HG02571 (cell line): Measurements from ENCODE around the gene PLCD4.
A peak's percentile ranks its signal among the peaks of the same experiment; 100 is the strongest.

Experiments used
- ATAC-seq: cut with Tn5 transposase; IDR thresholded peaks from one replicate; pipeline ENCODE4 v1.9.1; 2021; ENCODE audit warnings: mild to moderate bottlenecking, moderate library complexity; ENCODE audit not compliant: unreplicated experiment

PLCD4 gene

DNA sequence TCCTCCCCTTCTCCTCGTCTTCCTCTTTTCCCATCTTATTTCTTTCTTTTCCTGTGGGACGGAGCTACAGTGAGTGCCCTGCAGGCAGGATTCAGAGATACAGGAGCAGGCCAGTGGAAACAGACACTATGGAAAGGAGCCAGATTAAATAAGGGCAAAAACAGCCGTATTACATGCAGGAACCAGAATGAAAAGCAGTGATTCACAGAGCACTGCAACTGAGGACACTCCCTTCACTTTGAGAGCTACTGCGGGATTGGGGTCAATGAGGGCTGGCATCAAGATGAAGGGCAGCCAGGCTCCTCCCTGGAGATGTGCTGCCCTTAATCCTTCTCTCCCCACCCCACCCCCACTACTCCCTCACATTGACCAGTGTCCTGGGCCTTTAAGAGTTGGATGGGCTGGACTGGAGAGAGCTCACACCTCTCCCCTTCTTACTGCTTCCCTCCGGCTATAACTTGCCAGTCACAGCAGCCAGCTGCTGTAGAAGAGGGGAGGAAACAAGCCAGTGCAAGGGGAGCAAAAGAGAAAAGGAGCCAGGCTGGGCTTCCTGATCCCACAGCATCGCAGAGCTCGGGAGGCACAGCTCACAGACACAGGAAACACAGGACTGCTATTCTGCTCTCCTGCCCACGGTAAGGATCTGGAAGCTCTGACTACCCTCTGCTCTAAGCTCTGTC lies at the start of gene PLCD4:
TSS of gene PLCD4 (plus strand) at position 464 of the 680 bp plus-strand sequence. CDS start 7,841 bp downstream, outside the sequence.
- ATAC-seq, result no peak

DNA sequence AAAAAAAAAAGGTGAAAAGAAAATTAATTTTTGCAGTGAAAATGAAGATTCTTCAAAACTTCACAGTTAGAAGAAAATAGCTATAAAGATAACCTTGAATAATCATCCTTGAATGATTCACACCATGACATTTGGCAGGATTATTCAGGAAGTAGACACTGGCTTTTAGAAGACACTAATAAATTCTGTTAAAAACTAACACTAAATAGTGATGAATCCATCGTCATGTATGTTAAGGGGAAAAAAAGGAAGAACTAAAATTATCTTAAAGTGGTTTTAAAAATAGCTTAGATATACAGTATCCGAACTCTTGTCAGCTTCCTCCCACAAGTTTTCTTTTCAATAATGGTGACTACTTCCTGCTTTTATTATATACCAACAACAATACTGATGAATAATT lies 49.8 kb upstream of the PLCD4 start:
- ATAC-seq, result no peak

DNA sequence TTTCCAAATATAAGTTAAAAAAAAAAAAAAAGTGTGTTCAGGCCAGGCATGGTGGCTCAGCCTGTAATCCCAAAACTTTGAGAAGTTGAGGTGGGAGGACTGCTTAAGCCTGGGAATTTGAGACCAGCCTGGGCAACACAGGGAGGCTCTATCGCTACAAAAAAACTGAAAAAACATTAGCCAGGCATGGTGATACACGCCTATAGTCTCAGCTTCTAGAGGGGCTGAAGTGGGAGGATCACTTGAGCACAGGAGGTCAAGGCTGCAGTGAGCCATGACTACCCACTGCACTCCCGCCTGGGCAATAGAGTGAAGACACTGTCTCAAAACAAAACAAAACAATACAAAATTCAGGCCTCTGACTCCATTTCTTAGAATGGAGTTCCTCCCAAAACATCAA lies 48.7 kb upstream of the PLCD4 start:
- ATAC-seq, result no peak

DNA sequence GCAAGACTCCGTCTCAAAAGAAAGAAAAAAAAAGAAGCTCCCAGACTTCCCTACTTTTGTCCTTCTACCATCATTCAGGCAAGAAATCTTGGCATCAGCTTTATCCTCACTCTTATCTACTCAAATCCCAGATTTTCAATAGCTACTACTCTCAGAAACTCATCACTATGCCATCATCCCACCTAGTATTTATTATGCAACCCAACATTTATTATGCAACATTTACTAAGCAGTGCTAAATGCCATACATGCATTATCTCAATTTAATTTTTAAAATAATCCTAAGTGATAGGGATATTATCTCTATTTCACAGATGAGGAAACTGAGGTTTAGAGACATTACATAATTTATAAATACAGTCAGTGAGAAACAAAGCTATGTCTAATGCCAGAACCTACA lies 43.6 kb upstream of the PLCD4 start:
- ATAC-seq, result no peak

DNA sequence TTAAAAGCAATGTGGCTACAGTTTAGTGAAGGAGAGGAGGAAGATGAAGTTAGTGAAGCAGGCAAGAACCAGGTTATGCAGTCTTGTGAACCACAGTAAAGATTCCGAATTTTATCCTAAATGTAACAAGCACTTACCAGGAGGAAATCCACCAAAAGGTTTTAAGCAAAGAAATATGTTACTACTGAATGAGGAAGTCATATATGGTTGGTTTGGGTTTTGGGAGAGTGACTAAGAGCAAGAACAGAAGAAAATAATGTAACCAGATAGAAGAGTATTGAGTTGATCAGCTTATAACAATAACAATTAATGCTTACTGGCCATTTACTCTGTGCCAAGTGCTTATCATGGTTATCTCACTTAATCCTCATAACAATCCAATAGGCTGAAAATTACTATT lies 41.4 kb upstream of the PLCD4 start:
- ATAC-seq, result no peak

DNA sequence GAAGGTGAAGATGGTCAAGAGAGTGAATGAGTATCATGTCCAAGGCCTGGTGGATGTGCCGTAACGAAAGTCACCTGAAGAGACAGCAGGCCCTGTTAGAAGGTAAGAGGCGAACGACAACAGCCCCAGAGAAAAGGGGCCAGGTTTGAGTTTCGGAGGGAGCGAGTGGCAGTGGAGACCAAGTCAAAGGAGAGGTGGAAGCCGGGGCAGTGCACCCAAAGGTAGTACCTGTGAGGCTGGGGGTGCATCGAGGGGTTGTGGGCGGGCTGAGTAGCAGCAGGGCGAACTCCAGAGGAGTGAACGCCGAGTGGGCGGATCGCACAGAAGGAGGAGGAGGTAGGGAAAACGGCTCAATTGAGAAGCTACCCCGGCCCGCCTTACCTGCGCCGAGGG lies 39.9 kb upstream of the PLCD4 start:
- peak; percentile 35 for ATAC-seq

DNA sequence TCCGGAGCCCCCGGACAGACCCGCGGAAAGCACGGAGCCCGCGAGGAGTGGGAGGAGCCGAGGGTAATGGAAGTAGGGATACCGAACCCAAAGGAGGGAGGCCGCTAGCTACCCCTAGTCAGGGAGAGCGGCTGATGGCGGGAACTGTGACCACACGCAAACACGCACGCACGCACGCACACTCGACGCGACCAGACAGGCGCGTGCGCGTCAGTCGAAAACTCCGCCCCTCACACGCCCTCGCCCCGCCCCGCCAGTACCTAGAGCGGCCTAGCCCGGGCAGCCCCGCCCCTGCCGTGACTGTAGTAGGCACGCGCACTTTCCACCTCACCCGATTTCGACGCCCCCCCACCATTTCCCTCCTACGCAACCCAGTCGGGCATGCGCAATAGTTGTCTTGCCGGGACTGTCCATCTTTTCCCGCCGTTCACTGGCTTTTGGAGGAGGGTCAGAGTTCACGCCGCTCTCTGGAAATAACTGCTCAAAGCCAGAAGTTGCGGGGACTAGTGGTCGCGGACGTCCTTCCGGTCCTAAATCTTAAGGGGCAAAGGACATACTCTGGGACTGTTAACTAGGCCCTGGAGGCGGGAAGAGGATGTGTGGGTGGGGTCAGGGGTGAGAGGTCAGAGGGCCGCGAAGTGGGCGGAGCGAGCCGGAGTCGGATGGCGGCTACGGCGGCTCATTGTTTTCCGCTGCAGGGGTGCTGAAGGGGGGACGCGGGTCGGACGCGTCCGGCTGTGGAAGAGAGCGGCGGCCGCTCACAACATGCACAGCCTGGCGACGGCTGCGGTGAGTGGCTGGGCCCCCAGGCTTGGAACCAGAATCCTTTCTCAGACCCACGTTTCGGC lies 39.3 kb upstream of the PLCD4 start, which contains the start of the genes CNOT9 and USP37:
TSS of gene CNOT9 (plus strand) at position 650 of the 848 bp plus-strand sequence. CDS start at position 766, 116 bp downstream.
TSS of gene USP37 (minus strand) at position 162 of the 848 bp plus-strand sequence. CDS start 9,698 bp downstream, outside the sequence.
- peak; percentile 76 for ATAC-seq

DNA sequence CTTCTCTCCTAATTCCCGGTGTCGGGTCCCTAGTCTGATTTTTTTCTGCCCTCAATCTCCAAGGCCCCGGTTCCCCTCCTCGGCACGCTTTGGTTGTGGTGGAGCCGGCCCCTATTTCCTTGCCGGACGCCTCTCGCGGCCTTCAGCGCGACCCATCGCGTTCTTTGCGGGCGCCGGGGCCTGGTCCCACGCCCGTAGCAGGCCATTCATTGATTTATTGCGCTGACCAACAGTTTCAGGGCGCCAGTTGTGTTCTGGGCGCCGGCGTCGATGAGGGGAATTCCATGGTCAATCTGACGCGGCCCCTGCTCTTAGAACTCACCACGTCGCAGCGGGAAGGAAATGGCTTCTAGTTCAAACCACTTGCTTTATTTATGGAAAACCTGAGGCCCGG lies 38.7 kb upstream of the PLCD4 start:
- peak; percentile 19 for ATAC-seq

DNA sequence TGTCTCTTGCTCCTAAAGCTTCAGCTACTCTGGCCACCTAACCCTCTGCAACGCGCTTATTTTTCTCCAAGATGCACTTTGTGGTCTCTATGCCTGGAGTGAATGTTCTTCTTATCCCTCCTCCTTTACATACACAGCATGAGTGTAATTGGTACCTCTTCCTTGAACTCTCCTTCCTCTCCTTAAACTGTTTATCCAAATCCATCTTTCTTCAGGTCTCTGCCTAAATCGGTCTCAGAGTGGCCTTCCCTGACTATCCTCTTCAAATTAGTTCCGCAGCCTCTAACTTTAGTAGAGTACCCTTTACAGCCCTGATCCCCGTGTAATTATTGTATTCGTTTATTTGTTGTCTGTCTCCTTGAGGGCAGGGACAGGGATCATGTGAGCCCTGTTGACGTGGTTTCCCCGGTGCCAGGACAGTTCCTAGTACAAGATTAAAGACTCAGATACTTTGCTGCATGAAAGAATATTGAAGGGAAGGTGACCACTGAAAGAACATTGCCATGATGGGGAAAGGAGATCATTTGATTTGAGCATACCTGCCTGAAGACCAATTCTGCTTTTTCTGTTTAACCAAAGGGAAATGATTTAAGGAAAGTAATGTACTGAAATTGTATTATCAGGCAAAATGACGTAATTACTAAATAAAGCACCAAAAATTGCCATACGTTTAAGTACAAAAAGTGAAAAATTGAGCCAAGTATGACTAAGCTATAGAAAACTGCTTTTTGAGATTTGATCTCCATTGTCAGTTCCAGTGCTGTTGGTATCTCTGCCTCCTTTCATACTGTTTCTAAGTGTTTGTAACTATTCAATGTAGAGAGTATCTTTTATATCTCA lies 37.8 kb upstream of the PLCD4 start:
- no peak for ATAC-seq

DNA sequence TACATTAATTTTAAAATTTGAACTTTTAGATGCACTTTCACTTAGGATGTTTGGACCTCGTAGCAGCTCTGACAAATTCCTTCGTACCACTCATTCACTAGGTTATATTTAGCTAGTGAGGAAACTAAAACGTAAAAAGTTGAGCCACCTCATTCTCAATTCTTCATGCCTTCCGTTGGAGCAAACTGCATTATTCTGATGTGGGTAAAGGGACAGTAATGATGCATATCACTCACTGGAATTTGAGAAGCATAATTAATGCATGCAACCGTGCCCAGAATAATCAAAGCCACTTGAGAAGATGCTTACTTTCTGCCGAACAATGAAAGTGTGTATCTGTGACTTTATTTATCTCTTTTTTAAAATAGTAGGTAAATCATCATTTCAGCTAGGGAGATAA lies 36.8 kb upstream of the PLCD4 start:
- no peak for ATAC-seq

DNA sequence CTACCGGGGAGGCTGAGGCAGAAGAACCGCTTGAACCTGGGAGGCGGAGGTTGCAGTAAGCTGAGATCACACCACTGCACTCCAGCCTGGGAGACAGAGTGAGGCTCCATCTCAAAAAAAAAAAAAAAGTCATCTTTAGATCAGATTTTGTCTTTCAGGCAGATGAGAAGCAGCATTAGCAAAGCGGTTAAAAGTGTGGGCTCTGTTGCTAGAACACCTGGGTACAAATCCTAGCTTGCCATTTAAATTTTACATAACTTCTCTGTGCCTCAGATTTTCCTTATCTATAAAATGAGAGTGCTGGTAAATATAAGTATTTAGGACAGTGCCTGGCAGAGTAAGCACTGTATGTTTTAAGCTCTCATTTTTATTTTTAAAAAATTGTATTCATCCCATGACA lies 30.8 kb upstream of the PLCD4 start:
- ATAC-seq, result no peak

DNA sequence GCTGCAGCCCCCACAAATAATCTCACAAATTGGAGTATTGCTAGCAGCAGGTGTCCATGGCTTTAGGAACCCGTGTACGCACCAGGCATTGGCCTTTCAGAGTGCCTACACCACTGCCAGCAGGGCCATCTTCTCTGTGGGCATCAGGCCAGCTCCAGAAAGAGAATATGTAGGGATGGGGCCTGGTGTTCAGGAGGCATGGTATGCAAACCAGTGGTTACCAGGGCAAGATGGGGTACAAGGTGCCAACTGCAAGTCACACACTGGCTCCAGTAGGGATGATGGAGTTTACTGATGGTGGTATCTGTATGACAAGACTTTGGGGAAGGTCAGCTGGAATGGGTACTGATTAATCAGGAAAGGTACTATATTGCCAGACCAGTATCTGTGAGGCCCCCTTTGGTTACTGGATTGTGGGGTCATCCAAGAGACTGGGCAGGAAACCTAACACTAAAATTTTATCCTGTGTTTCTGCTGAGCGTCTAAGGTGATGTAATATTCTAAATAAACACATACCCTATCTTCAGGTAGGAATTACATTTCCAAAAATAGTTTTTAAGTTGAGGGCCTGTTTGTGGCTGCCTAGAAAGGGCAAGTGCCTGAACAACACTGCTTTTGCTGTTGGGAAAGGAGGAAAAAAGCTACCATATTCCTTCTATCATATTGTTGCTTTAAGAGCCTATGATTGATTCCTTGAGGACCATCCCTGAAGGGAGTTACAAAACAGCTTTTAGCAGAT lies 30.0 kb upstream of the PLCD4 start:
- ATAC-seq, result no peak

DNA sequence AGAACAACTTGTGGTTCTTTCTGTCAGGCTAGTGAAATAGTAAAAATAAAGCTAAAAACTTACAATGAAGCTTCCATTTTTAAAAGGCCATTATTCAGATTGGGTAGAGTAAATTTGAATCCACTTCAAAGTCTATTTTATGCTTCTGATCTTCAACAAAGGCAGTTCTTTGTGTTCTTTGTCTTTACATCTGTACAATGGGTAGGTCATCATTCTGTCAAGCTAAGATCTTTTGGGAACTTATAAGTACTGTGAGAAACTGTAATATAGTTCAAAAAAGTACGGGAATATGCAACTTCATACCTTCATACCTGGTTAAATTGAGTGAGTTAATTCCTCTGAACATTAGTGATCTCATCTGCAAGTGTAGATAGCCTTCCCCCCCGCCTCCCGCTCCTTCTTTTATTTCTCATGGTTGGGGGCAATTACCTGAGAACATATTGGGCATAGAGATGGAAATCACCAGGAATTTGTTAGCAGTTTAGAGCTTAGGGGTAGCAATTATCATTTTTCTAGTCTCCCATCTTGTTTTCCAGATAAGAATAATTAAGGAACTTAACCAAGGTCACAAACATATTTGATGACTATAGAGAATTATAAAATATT lies 29.3 kb upstream of the PLCD4 start:
- ATAC-seq, result no peak

DNA sequence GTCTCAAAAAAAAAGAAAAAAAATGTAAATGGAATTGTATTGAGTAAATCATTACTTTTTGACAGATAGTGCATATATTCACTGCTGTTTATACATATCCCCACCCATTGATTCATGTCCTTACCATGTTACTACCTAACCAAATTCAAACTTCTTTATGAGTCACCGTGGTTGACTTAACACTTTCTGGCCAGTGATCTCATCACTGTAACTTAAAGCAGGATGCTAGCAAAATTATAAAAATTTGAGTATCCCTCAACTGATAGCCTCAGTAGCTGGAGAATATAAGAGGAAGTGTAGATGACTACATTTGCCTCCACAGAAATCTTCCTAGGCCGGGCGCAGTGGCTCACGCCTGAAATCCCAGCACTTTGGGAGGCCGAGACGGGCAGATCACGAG lies 25.6 kb upstream of the PLCD4 start:
- no peak for ATAC-seq

DNA sequence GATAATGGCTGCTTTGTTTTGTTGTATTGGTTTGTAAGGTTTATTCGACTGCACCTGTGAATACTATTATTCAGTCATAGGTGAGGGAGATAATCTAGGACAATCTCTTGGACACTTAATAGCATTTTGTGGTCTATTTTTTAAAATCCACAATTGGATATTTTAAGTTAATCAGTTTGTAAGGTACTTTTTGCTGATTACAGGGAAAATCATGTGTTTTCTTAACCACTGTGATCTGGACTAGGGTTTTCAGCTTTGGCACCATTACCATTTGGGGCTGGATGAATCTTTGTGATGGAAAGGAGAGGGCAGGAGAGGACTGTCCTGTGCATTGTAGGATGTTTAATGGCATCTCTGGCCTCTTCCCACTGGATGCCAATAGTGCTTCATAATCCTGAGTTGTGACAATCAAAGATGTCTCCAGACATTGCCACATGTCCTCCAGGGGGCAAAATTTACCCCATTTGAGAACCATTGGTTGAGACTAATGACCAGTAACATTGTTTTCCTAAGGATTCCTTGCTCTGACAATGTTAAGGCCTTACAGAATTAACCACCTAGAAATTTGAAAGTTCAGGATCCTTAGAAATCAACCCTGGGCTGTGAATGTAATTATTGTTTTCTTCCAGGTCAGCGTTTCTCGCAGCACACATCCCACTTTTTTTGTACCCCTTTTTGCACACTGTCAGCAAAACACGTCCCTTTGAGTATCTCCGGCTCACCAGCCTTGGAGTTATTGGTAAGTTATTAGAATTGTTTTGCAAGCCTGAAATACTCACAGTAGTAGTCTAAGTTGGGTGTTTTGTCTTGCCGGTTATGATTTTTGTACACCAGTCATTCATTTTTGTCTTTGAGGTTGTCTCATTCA lies 23.5 kb upstream of the PLCD4 start:
- no peak for ATAC-seq

DNA sequence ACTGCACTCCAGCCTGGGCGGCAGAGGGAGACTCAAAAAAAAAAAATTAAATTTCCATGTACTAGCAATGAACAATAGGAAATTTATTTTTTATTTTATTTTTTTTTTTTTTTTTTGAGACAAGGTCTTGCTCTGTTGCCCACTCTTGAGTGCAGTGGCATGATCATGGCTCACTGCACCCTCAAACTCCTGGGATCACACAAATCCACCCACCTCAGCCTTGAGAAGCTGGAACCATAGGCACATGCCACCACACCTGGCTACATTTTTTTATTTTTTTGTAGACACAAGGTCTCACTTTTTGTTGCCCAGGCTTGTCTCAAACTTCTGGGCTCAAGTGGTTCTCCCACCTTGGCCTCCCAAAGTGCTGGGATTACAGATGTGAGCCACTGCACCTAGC lies 22.2 kb upstream of the PLCD4 start:
- no peak for ATAC-seq

DNA sequence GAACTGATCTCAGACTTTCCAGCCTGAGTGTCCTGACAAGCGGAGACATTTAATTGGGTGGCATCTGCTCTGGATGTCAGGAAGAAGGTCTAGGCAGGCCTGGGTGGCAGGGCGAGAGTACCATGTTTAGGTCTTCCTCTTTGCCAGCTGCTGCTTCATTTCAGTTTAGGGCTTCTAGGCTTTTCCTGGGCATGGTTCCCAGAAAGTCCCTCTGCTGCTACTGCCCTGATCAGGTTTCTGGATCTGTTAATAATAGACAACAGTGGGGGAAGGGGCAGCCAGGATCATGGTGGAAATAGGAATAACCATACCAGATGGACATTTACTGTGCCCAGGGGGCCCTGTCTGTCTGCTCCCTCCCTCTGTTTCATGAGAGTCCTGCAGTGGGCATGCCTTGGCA lies 2.3 kb upstream of the PLCD4 start:
- ATAC-seq, result no peak

DNA sequence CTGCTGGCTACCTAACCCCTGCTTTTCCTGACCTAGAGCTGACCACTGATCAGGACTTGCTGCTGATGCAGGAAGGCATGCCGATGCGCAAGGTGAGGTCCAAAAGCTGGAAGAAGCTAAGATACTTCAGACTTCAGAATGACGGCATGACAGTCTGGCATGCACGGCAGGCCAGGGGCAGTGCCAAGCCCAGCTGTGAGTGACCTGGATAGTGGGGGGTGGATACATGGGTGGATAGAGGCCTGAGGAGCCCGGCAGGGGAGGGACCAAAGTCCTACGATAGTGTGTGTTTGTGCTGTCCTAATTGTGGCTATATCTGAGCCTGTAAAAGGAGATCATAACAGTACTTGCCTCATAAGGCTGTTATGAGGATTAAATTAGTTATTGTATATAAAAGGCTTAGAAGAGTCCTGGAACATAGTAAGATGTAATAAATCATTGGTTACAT lies 8.2 kb downstream of the PLCD4 start:
- ATAC-seq, result no peak
